H1 (cell line): ENCODE data around the gene CDKN1B. TPM values are rescaled to one million over a fixed set of nuclear protein-coding genes. Genes with fewer than 3 reads are reported as not detected.

Experiments used
- CHD1 ChIP-seq: IDR thresholded peaks from 2 replicates; pipeline ENCODE4 v1.6.1; 2012; ENCODE audit warnings: low read depth, low read length, improper control_type of control experiment
- EGR1 ChIP-seq: IDR thresholded peaks from 2 replicates; pipeline ENCODE4 v1.6.1; 2011; ENCODE audit warnings: low read depth, low read length, borderline replicate concordance
- EP300 ChIP-seq, 2 experiments: IDR thresholded peaks; 1 replicate in 1 of 2; 2 replicates in 1 of 2; pipeline ENCODE4 v1.6.1; 2011 to 2012; ENCODE audit warnings: low read depth in 2 of 2, low read length in 2 of 2, mild to moderate bottlenecking in 2 of 2, borderline replicate concordance in 1 of 2, inconsistent platforms in 1 of 2, moderate library complexity in 1 of 2
- GTF2F1 ChIP-seq: IDR thresholded peaks from 2 replicates; pipeline ENCODE4 v1.6.1; 2012; ENCODE audit warnings: low read depth, low read length, improper control_type of control experiment, borderline replicate concordance
- JUND ChIP-seq: IDR thresholded peaks from 2 replicates; pipeline ENCODE4 v1.6.1; 2011; ENCODE audit warnings: mild to moderate bottlenecking, improper control_type of control experiment, low read length
- KDM1A ChIP-seq: fragments of 200-600, 300-600 bp; sonication (generic); IDR thresholded peaks from 2 replicates; pipeline ENCODE4 v1.7.1; 2016; ENCODE audit warnings: mild to moderate bottlenecking, low read length, borderline replicate concordance
- KDM4A ChIP-seq: IDR thresholded peaks from one replicate; pipeline ENCODE4 v1.7.1; 2012; ENCODE audit warnings: low read depth, mild to moderate bottlenecking, moderate library complexity, low read length, inconsistent platforms; ENCODE audit not compliant: severe bottlenecking
- MAFK ChIP-seq: IDR thresholded peaks from 2 replicates; pipeline ENCODE4 v1.6.1; 2012; ENCODE audit warnings: low read depth, mild to moderate bottlenecking, improper control_type of control experiment, low read length
- RXRA ChIP-seq: IDR thresholded peaks from 2 replicates; pipeline ENCODE4 v1.6.1; 2011; ENCODE audit warnings: low read depth, mild to moderate bottlenecking, low read length, moderate library complexity; ENCODE audit not compliant: insufficient read depth
- SAP30 ChIP-seq: fragments of 300-600 bp; sonication (generic); IDR thresholded peaks from 2 replicates; pipeline ENCODE4 v1.7.1; 2012; ENCODE audit warnings: low read length, moderate library complexity, mild to moderate bottlenecking, inconsistent platforms; ENCODE audit not compliant: insufficient read depth, insufficient replicate concordance
- SIN3A ChIP-seq, 2 experiments: IDR thresholded peaks in 1 of 2; conservative IDR thresholded peaks in 1 of 2; 2 replicates each; pipeline ENCODE4 v1.6.1; 2011 to 2012; ENCODE audit warnings: low read length in 2 of 2, improper control_type of control experiment in 1 of 2, low read depth in 1 of 2, mild to moderate bottlenecking in 1 of 2
- SP1 ChIP-seq: IDR thresholded peaks from 2 replicates; pipeline ENCODE4 v1.6.1; 2011; ENCODE audit warnings: low read depth, low read length
- TAF7 ChIP-seq: optimal IDR thresholded peaks from 2 replicates; pipeline ENCODE3; 2011; ENCODE audit warnings: low read depth, mild to moderate bottlenecking, inconsistent platforms, low read length, moderate library complexity, borderline replicate concordance
- TBP ChIP-seq: IDR thresholded peaks from 2 replicates; pipeline ENCODE4 v1.6.1; 2011; ENCODE audit warnings: low read depth, low read length, improper control_type of control experiment
- YY1 ChIP-seq: IDR thresholded peaks from 2 replicates; pipeline ENCODE4 v1.6.1; 2011; ENCODE audit warnings: low read depth, mild to moderate bottlenecking, low read length
- polyA plus RNA-seq, 7 experiments: library from polyadenylated mRNA; depleted of rRNA in 3 of 7; stranded (reverse) in 5 of 7; unstranded in 2 of 7; fragments of >200 nt in 5 of 7; fragments of 200-250 nt in 2 of 7; gene quantifications; 1 replicate in 5 of 7; 2 replicates in 1 of 7; 4 replicates in 1 of 7; pipeline versions ENCODE4 v1.2.1 to v1.2.3, GENCODE V29; 2011 to 2013; ENCODE audit warnings: missing spikeins in 2 of 7, mixed read lengths in 2 of 7
- total RNA-seq: library from RNA; stranded (reverse); fragmentation: NEBNext Ultra II Directional; extraction: Animal tissue kit (Norgen Biotek cat#: 25700); gene quantifications from 2 replicates; pipeline ENCODE4 v1.2.1, GENCODE V29; 2021
- TF ChIP-seq, protein P1 (sequence below): IDR thresholded peaks from 2 replicates; pipeline ENCODE4 v1.6.1; 2012; ENCODE audit warnings: low read length, inconsistent platforms
- TF ChIP-seq, protein P2 (sequence below), 3 experiments: IDR thresholded peaks; 1 replicate in 2 of 3; 2 replicates in 1 of 3; pipeline versions ENCODE4 v1.5.1 to v1.6.1; 2011; ENCODE audit warnings: low read length in 3 of 3, mild to moderate bottlenecking in 3 of 3, inconsistent platforms in 2 of 3, low read depth in 1 of 3, moderate library complexity in 1 of 3; ENCODE audit not compliant: insufficient read depth in 1 of 3; ENCODE audit errors: control extremely low read depth in 1 of 3
- TF ChIP-seq, protein P3 (sequence below): IDR thresholded peaks from 2 replicates; pipeline ENCODE4 v1.6.1; 2012; ENCODE audit warnings: inconsistent platforms

The CDKN1B gene
- total and polyA plus RNA-seq, 2 of the 8 experiments (the other 6 are each of a cell fraction or from before 2014, with no cell fraction given) = 6.5 to 27.2 TPM

DNA sequence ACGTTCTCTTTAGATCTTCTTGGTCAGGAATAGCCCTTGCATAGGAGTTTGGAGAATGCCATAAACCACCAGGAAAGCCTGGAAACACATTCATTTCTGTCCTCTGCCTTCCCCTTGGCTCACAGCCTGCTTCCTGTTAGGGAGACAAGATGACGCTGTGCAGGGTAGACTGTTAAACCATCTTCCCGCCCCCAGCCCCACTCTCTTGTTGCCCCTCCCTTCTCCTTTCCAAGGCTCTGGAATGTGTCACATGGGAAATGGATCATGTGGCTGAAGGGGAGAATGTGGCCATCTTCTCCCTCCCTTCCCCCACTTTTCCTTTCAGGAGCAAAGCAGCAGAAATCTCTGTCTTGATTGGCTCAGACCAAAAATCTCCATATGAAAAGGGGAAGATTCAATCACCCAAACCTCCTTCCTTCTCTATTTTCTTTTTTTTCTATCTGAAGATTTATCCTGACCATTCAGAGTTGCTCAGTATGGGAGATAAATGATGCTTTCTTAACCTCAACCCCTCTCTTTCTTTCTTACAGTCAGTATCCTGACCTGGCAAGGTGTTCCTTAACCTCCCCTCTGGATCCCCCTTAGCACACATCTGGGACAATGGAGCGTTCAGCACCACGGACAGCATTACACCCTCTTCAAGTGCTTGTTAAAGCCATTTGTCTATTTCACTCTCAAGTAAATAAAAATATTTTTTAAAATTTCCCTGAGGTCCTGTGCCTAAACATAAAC lies 32.6 kb upstream of the CDKN1B start (continued):
- TF ChIP-seq, protein P1, sequence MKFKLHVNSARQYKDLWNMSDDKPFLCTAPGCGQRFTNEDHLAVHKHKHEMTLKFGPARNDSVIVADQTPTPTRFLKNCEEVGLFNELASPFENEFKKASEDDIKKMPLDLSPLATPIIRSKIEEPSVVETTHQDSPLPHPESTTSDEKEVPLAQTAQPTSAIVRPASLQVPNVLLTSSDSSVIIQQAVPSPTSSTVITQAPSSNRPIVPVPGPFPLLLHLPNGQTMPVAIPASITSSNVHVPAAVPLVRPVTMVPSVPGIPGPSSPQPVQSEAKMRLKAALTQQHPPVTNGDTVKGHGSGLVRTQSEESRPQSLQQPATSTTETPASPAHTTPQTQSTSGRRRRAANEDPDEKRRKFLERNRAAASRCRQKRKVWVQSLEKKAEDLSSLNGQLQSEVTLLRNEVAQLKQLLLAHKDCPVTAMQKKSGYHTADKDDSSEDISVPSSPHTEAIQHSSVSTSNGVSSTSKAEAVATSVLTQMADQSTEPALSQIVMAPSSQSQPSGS = no peak; the same call in 1 of the 2 replicates
- TF ChIP-seq, protein P2, sequence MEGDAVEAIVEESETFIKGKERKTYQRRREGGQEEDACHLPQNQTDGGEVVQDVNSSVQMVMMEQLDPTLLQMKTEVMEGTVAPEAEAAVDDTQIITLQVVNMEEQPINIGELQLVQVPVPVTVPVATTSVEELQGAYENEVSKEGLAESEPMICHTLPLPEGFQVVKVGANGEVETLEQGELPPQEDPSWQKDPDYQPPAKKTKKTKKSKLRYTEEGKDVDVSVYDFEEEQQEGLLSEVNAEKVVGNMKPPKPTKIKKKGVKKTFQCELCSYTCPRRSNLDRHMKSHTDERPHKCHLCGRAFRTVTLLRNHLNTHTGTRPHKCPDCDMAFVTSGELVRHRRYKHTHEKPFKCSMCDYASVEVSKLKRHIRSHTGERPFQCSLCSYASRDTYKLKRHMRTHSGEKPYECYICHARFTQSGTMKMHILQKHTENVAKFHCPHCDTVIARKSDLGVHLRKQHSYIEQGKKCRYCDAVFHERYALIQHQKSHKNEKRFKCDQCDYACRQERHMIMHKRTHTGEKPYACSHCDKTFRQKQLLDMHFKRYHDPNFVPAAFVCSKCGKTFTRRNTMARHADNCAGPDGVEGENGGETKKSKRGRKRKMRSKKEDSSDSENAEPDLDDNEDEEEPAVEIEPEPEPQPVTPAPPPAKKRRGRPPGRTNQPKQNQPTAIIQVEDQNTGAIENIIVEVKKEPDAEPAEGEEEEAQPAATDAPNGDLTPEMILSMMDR (IDR thresholded peaks at IDR 0.05; ENCODE audit: control extremely low read depth in 1 of 3, insufficient read depth in 1 of 3, low read depth in 1 of 3, low read length in 3 of 3) = no peak
- TF ChIP-seq, protein P3, sequence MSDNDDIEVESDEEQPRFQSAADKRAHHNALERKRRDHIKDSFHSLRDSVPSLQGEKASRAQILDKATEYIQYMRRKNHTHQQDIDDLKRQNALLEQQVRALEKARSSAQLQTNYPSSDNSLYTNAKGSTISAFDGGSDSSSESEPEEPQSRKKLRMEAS = peak; percentile 88
- TF ChIP-seq SIN3A (conservative IDR thresholded peaks at IDR 0.05 in 1 of 2, IDR thresholded peaks at IDR 0.05 in 1 of 2; ENCODE audit: low read depth in 1 of 2, low read length in 2 of 2) (peak; percentile 90 to 95), EGR1 (peak; percentile 48; the same call in 1 of the 2 replicates), SAP30 (no peak), EP300 (IDR thresholded peaks at IDR 0.05; ENCODE audit: borderline replicate concordance in 1 of 2, low read depth in 2 of 2, low read length in 2 of 2) (peak in 1 of 2 experiments; percentile 84; a peak in 1 of 3 replicates), GTF2F1 (no peak), SP1 (peak; percentile 80; the same call in 1 of the 2 replicates), KDM1A (no peak), CHD1 (no peak), TBP (peak; percentile 80; the same call in 1 of the 2 replicates), RXRA (no peak), MAFK (no peak), KDM4A (no peak), TAF7 (peak; percentile 18), JUND (peak; percentile 20; the same call in 1 of the 2 replicates), YY1 (peak; percentile 85)
